MCF 10A (cell line): ENCODE measurements around the gene PISD. TPM values are rescaled to one million over a fixed set of nuclear protein-coding genes. Genes with fewer than 3 reads are reported as not detected.

Experiments used
- BruUV-seq: library from RNA; stranded (reverse); fragments of 400-500 nt; replicated peaks from 2 replicates; lab custom pipeline; 2021; lab: Mats Ljungman, UMichigan
- CTCF ChIA-PET: fragments of 300-600 bp; sonication (Branson Sonifier 250); formaldehyde crosslinking; extraction: SDS; loops from one replicate; lab custom pipeline; 2021; ENCODE audit warnings: antibody characterized with exemption, inconsistent platforms; lab: Yijun Ruan, JAX
- POLR2A ChIA-PET: fragments of 300-600, 350-650 bp; sonication (Branson Sonifier 250); formaldehyde crosslinking; extraction: SDS; loops from one replicate; lab custom pipeline; 2020; ENCODE audit warnings: antibody characterized with exemption, inconsistent platforms; lab: Yijun Ruan, JAX
- DNase-seq: peaks from one replicate; pipeline ENCODE4 v3.0.0-alpha.2; 2018; ENCODE audit not compliant: unreplicated experiment
- H3K27ac Mint-ChIP-seq: one replicate; pipeline ENCODE4 v1.8.0; 2022; ENCODE audit warnings: mild to moderate bottlenecking, low read depth, mixed read lengths; ENCODE audit not compliant: unreplicated experiment
- H3K27me3 Mint-ChIP-seq: one replicate; pipeline ENCODE4 v1.8.0; 2022; ENCODE audit warnings: mixed read lengths; ENCODE audit not compliant: insufficient read depth, unreplicated experiment
- H3K36me3 Mint-ChIP-seq: one replicate; pipeline ENCODE4 v1.8.0; 2022; ENCODE audit warnings: mild to moderate bottlenecking, moderate library complexity, mixed read lengths; ENCODE audit not compliant: insufficient read depth, unreplicated experiment
- H3K4me1 Mint-ChIP-seq: one replicate; pipeline ENCODE4 v1.8.0; 2022; ENCODE audit warnings: mixed read lengths; ENCODE audit not compliant: insufficient read depth, unreplicated experiment
- H3K4me3 Mint-ChIP-seq: one replicate; pipeline ENCODE4 v1.8.0; 2022; ENCODE audit warnings: mild to moderate bottlenecking, moderate library complexity, mixed read lengths; ENCODE audit not compliant: unreplicated experiment
- H3K9me3 Mint-ChIP-seq: one replicate; pipeline ENCODE4 v1.8.0; 2022; ENCODE audit warnings: mixed read lengths; ENCODE audit not compliant: unreplicated experiment
- intact Hi-C: fragments of 100-400 bp; cut with micrococcal nuclease; formaldehyde crosslinking; loops from 2 replicates; pipeline ENCODE4 v1.14.1; 2022
- total RNA-seq: library from RNA; stranded (reverse); gene quantifications from 2 replicates; pipeline ENCODE4 v1.2.3, GENCODE V29; 2022
- TF ChIP-seq, protein P1 (sequence below): fragments of 200-600 bp; IDR thresholded peaks from one replicate; pipeline ENCODE4 v1.8.0; 2022; ENCODE audit warnings: antibody characterized with exemption, mild to moderate bottlenecking; ENCODE audit not compliant: unreplicated experiment

PISD gene
- total RNA-seq, 1 experiment from 2014 or later = 48.2 TPM

DNA sequence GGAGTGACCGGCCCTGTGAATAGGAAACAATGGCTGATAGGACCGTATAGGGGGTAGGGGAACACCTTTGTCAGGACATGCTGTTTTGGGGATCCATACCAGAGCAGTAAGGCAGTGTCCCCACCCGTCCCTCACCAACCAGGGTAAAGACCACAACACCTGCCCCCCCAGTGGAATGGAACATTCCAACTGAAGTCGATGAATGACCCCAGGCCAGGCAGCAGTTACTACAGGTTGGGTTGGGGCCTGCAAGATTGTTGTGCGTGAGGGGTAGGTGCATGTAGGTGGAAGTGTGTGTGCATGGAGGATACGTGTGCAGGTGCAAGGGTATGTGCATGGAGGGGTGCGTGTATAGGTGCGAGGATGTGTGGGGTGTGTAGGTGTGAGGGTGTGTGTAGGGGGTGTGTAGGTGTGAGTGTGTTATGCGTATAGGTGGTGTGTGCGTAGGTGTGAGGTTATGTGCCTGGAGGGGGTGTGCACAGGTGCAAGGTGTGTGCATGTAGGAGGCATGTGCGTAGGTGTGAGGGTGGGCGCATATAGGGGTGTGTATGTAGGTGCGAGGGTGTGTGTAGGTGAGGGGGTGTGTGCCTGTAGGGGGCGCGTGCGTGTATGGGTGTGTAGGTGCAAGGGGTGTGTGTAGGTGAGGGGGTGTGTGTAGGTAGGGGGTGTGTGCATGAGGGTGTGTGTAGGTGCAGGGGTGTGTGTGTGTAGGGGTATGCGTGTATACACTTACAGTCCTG is 32.9 kb downstream of the PISD start:
- CTCF ChIA-PET = interaction anchor here (1.1 to 1.5 kb wide), 2 partner anchors 9 to 11 kb away, joined by 4 to 7 read pairs; no protein-coding TSS in a partner anchor
- H3K27ac Mint-ChIP-seq = peak overlapping the region; percentile 92
- H3K36me3 Mint-ChIP-seq = peaks cover 60% of the 10 kb centered on the region
- TSS peak; percentile 23 for BruUV-seq
- H3K4me3 Mint-ChIP-seq = peak overlapping the region; percentile 75
- POLR2A ChIA-PET = interaction anchor here (1.4 to 4.2 kb wide), 2 partner anchors 32 to 68 kb away, joined by 8 to 32 read pairs; partner anchors contain the start of gene PISD
- DNase-seq = no peak
- peaks cover 17% of the 10 kb centered on the region for H3K4me1 Mint-ChIP-seq
- H3K9me3 Mint-ChIP-seq = no peaks in the 10 kb centered on the region
- H3K27me3 Mint-ChIP-seq = no peaks in the 10 kb centered on the region
- TF ChIP-seq, protein P1, sequence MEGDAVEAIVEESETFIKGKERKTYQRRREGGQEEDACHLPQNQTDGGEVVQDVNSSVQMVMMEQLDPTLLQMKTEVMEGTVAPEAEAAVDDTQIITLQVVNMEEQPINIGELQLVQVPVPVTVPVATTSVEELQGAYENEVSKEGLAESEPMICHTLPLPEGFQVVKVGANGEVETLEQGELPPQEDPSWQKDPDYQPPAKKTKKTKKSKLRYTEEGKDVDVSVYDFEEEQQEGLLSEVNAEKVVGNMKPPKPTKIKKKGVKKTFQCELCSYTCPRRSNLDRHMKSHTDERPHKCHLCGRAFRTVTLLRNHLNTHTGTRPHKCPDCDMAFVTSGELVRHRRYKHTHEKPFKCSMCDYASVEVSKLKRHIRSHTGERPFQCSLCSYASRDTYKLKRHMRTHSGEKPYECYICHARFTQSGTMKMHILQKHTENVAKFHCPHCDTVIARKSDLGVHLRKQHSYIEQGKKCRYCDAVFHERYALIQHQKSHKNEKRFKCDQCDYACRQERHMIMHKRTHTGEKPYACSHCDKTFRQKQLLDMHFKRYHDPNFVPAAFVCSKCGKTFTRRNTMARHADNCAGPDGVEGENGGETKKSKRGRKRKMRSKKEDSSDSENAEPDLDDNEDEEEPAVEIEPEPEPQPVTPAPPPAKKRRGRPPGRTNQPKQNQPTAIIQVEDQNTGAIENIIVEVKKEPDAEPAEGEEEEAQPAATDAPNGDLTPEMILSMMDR = no peak
- intact Hi-C loops = no loop called here

GRCh38 chr22:31628362-31628761 is 33.7 kb downstream of the PISD start:
- ChIA-PET CTCF (no interaction called here), POLR2A (no interaction called here)
- no peak for DNase-seq
- TF ChIP-seq, protein P1 = no peak
- no peaks in the 10 kb centered on the region for H3K9me3 Mint-ChIP-seq
- intact Hi-C loops = no loop called here
- peaks cover 12% of the 10 kb centered on the region for H3K4me1 Mint-ChIP-seq
- H3K27me3 Mint-ChIP-seq = no peaks in the 10 kb centered on the region
- no peak overlapping the region for H3K27ac Mint-ChIP-seq
- no TSS peak for BruUV-seq
- peaks cover 52% of the 10 kb centered on the region for H3K36me3 Mint-ChIP-seq
- no peak overlapping the region for H3K4me3 Mint-ChIP-seq

GRCh38 chr22:31627223-31627731 is 34.7 kb downstream of the PISD start:
- DNase-seq = no peak
- Mint-ChIP-seq H3K4me1 (peaks cover 12% of the 10 kb centered on the region), H3K4me3 (no peak overlapping the region), H3K36me3 (peaks cover 57% of the 10 kb centered on the region), H3K27me3 (no peaks in the 10 kb centered on the region), H3K9me3 (no peaks in the 10 kb centered on the region), H3K27ac (no peak overlapping the region)
- CTCF ChIA-PET = interaction anchor here (0.5 to 1.4 kb wide), 3 partner anchors 38 to 343 kb away, joined by 4 read pairs; no protein-coding TSS in a partner anchor
- no TSS peak for BruUV-seq
- TF ChIP-seq, protein P1 = no peak
- POLR2A ChIA-PET = no interaction called here
- intact Hi-C loops = no loop called here

DNA sequence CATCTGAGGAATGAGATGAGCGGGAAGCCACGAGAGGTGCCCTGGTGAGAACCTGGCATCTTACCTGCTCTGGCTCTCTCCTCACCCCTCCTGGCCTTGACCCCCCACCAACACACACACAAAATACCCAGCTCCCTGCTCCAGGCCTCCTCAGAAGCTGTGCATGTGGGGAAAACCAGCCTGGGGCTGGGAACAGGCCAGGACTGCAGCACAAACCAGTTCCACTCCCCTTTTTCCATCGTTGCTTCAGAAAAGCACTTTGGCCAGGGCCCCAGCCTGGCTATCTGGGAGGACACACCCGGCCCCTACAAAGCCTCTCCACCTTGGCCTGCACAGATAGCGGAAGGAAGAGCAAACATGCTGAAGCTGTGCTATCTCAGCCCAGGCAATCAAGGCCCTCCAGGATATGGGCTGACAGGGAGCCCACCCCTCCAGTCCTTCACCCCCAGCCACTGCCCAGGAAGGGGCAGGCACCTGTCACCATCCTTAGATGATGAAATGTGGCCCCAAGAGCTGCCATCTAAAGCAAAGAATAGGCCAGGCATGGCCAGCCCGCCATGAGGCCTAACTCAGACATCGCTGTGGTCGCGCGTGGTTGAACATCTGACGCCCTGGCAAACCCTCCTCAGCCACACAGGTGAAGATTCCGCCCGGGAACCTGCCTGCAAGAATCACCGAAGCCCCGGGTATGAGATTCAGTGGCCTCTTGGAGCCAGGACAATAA is 35.4 kb downstream of the PISD start:
- H3K36me3 Mint-ChIP-seq = peaks cover 57% of the 10 kb centered on the region
- DNase-seq = no peak
- ChIA-PET CTCF (interaction anchor here (1.4 kb wide), 1 partner anchor 39 kb away, joined by 4 read pairs; no protein-coding TSS in a partner anchor), POLR2A (no interaction called here)
- TF ChIP-seq, protein P1 = no peak
- peaks cover 12% of the 10 kb centered on the region for H3K4me1 Mint-ChIP-seq
- H3K27ac Mint-ChIP-seq = no peak overlapping the region
- no peaks in the 10 kb centered on the region for H3K27me3 Mint-ChIP-seq
- no peak overlapping the region for H3K4me3 Mint-ChIP-seq
- intact Hi-C loops = no loop called here
- no TSS peak for BruUV-seq
- no peaks in the 10 kb centered on the region for H3K9me3 Mint-ChIP-seq
